Glutamatergic neuron (in vitro differentiated cells): ENCODE measurements around the gene WWOX. TPM values are rescaled to one million over a fixed set of nuclear protein-coding genes. Genes with fewer than 3 reads are reported as not detected.

Experiments
- DNase-seq: peaks from one replicate; pipeline ENCODE4 v3.0.0; 2022
- H3K27ac Mint-ChIP-seq: one replicate; pipeline ENCODE4 v1.8.0; 2020; ENCODE audit warnings: mild to moderate bottlenecking, mixed read lengths, inconsistent platforms; ENCODE audit not compliant: unreplicated experiment
- H3K27me3 Mint-ChIP-seq: one replicate; pipeline ENCODE4 v1.8.0; 2020; ENCODE audit warnings: mild to moderate bottlenecking, moderate library complexity, mixed read lengths, inconsistent platforms; ENCODE audit not compliant: unreplicated experiment
- H3K36me3 Mint-ChIP-seq: one replicate; pipeline ENCODE4 v1.8.0; 2020; ENCODE audit warnings: mild to moderate bottlenecking, mixed read lengths, inconsistent platforms; ENCODE audit not compliant: unreplicated experiment
- H3K4me1 Mint-ChIP-seq: one replicate; pipeline ENCODE4 v1.8.0; 2020; ENCODE audit warnings: mild to moderate bottlenecking, low read depth, mixed read lengths, inconsistent platforms; ENCODE audit not compliant: unreplicated experiment
- H3K4me3 Mint-ChIP-seq: one replicate; pipeline ENCODE4 v1.8.0; 2020; ENCODE audit warnings: mild to moderate bottlenecking, mixed read lengths, inconsistent platforms; ENCODE audit not compliant: unreplicated experiment
- H3K9me3 Mint-ChIP-seq: one replicate; pipeline ENCODE4 v1.8.0; 2020; ENCODE audit warnings: mild to moderate bottlenecking, moderate library complexity, mixed read lengths, inconsistent platforms; ENCODE audit not compliant: unreplicated experiment
- total RNA-seq: library from RNA; stranded (reverse); fragmentation: NEBNext Ultra II Directional; extraction: Animal tissue kit (Norgen Biotek cat#: 25700); gene quantifications from one replicate; pipeline ENCODE4 v1.2.1, GENCODE V29; 2021; ENCODE audit not compliant: unreplicated experiment
- TF ChIP-seq, protein P1 (sequence below): fragments of 200-600 bp; sonication (generic); IDR thresholded peaks from one replicate; pipeline ENCODE4 v1.5.0; 2021; ENCODE audit not compliant: partially characterized antibody, unreplicated experiment

Gene WWOX
- total RNA-seq, 1 donor from 2014 or later: 10.3 TPM

DNA sequence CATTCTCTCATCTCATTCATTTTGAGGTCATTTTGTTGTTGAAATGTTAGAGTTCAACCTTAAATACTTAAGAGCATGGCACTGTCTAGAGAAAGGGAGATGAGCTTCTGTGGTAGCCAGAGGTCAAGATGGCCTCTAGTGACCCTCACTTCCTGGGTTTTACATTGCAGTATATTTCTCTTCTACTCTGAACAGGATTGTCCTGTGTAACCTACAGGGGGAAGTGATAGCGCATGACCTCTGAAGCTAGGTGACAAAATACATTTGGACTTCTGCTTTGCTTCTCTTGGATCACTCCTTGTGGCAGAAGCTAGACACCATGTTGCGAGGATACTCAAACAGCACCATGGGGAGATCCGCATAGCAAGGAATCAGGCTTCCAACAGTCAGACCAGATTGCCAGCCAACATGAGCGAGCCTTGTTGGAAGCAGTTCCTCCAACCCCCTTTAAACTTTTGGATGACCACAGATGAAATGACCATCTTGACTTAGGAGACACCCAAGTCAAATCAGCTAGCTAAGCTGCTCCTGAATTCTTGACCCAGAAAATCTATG is 752.7 kb downstream of the WWOX start:
- TF ChIP-seq, protein P1, sequence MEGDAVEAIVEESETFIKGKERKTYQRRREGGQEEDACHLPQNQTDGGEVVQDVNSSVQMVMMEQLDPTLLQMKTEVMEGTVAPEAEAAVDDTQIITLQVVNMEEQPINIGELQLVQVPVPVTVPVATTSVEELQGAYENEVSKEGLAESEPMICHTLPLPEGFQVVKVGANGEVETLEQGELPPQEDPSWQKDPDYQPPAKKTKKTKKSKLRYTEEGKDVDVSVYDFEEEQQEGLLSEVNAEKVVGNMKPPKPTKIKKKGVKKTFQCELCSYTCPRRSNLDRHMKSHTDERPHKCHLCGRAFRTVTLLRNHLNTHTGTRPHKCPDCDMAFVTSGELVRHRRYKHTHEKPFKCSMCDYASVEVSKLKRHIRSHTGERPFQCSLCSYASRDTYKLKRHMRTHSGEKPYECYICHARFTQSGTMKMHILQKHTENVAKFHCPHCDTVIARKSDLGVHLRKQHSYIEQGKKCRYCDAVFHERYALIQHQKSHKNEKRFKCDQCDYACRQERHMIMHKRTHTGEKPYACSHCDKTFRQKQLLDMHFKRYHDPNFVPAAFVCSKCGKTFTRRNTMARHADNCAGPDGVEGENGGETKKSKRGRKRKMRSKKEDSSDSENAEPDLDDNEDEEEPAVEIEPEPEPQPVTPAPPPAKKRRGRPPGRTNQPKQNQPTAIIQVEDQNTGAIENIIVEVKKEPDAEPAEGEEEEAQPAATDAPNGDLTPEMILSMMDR: no peak
- Mint-ChIP-seq H3K4me3 (no peak overlapping the region), H3K4me1 (no peaks in the 10 kb centered on the region), H3K27ac (no peak overlapping the region), H3K36me3 (no peaks in the 10 kb centered on the region), H3K9me3 (no peaks in the 10 kb centered on the region), H3K27me3 (no peaks in the 10 kb centered on the region)
- no peak for DNase-seq

DNA sequence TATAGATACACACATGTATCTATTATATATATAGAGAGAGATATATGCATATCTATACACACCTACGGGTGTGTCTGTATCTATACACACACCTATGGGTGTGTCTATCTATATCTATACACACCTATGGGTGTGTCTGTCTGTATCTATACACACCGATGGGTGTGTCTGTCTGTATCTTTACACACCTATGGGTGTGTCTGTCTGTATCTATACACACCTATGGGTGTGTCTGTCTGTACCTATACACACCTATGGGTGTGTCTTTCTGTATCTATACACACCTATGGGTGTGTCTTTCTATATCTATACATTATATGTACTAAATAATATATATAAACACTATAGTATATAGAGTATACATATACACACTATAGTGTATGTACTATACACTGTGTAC is 762.6 kb downstream of the WWOX start:
- DNase-seq: no peak
- Mint-ChIP-seq H3K27me3 (no peaks in the 10 kb centered on the region), H3K4me3 (no peak overlapping the region), H3K27ac (no peak overlapping the region), H3K36me3 (no peaks in the 10 kb centered on the region), H3K4me1 (no peaks in the 10 kb centered on the region), H3K9me3 (no peaks in the 10 kb centered on the region)
- TF ChIP-seq, protein P1: no peak

DNA sequence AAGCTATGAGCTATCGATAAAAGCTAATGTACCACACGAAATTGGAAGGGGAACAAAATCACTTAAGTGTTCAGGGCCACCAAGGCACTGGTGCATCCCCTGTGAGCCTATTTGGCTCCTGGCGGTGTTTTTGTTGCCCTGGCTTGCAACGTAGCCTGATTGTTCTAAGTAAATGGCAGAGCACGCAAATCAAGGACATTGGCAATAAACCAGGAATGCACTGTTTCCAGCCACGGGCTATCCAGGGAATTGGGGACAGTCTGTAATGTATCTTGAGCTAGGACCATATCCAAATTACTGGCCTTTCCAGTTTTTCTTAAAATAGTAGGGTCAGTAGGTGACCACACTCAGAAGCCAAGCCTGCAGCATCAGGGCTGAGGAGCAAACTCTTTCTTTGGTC is 767.1 kb downstream of the WWOX start:
- DNase-seq: no peak
- no peak overlapping the region for H3K27ac Mint-ChIP-seq
- no peaks in the 10 kb centered on the region for H3K36me3 Mint-ChIP-seq
- no peaks in the 10 kb centered on the region for H3K9me3 Mint-ChIP-seq
- H3K27me3 Mint-ChIP-seq: no peaks in the 10 kb centered on the region
- no peak overlapping the region for H3K4me3 Mint-ChIP-seq
- TF ChIP-seq, protein P1: no peak
- no peaks in the 10 kb centered on the region for H3K4me1 Mint-ChIP-seq

DNA sequence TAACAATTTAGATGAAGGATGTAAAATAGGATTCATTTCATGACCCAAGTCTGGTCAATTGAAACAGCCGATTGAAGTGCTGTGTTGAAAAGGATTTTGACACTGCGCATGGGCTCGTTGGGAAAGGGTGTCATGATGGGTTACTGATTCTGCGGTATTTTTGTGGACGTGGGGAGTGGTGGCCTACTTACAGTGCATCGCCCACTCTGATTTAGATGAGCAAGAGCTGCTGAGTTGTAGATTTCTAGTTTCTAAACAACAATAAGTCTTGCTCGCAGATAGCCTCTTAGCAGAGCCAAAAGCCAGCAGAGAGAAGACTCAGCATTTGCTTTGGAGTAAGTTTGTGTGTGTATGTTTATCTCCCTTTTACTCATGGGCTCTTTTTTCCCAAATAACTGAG is 770.0 kb downstream of the WWOX start:
- TF ChIP-seq, protein P1: no peak
- H3K4me3 Mint-ChIP-seq: no peak overlapping the region

DNA sequence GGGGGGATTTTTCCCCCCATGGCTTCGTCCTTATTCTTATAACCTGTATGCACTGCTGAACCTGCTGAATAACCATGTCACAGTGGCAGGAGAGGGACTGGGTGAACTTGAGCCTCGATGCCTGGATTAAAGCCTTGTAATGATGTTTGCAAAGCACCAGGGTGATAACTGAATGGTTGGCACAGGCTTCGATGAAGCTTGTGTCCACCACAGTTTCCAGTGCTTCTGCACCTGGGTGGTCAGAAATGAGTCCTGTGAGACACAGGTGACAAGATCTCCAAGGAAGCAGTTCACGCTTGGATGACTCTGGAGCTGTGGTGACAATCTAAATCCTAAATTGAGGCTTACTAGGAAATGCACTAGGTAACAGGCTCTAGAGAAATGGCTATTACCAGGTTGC is 771.8 kb downstream of the WWOX start:
- no peaks in the 10 kb centered on the region for H3K4me1 Mint-ChIP-seq
- H3K4me3 Mint-ChIP-seq: no peak overlapping the region
- no peaks in the 10 kb centered on the region for H3K27me3 Mint-ChIP-seq
- no peak overlapping the region for H3K27ac Mint-ChIP-seq
- no peaks in the 10 kb centered on the region for H3K9me3 Mint-ChIP-seq
- no peak for DNase-seq
- no peaks in the 10 kb centered on the region for H3K36me3 Mint-ChIP-seq
- TF ChIP-seq, protein P1: no peak

More for the DNA sequence above, 770.0 kb downstream of the WWOX start:
- no peak overlapping the region for H3K27ac Mint-ChIP-seq
- no peaks in the 10 kb centered on the region for H3K36me3 Mint-ChIP-seq
- H3K27me3 Mint-ChIP-seq: no peaks in the 10 kb centered on the region
- H3K9me3 Mint-ChIP-seq: no peaks in the 10 kb centered on the region
- H3K4me1 Mint-ChIP-seq: no peaks in the 10 kb centered on the region
- DNase-seq: no peak
